ENCODE results near the gene RAX.

The RAX gene

GRCh38 chr18:59249199-59249774, 24.0 kb downstream of the RAX start:
- H3K27ac ChIP-seq: no peak overlapping the region
- CTCF ChIA-PET: interaction anchor here (0.6 to 1.5 kb wide), 13 partner anchors 9 to 1355 kb away, joined by 3 to 29 read pairs (median 4); partner anchors contain the start of gene RAX
- peak; percentile 73 for TF ChIP-seq CTCF (conservative IDR thresholded peaks at IDR 0.05; ENCODE audit: low read depth)
- DNase-seq (ENCODE audit: low spot score): peak; percentile 21
- POLR2A ChIA-PET (ENCODE audit: low non-redundant PET): no interaction called here

GRCh38 chr18:59246796-59247195, 26.5 kb downstream of the RAX start:
- ChIA-PET POLR2A (ENCODE audit: low non-redundant PET) (no interaction called here), CTCF (no interaction called here)
- TF ChIP-seq CTCF (conservative IDR thresholded peaks at IDR 0.05; ENCODE audit: low read depth): no peak
- no peak for DNase-seq (ENCODE audit: low spot score)
- no peak overlapping the region for H3K27ac ChIP-seq

GRCh38 chr18:59242906-59243305, 30.3 kb downstream of the RAX start:
- no peak for DNase-seq (ENCODE audit: low spot score)
- TF ChIP-seq CTCF (conservative IDR thresholded peaks at IDR 0.05; ENCODE audit: low read depth): no peak

GRCh38 chr18:59239642-59240041, 33.6 kb downstream of the RAX start:
- TF ChIP-seq CTCF (conservative IDR thresholded peaks at IDR 0.05; ENCODE audit: low read depth): no peak
- ChIA-PET POLR2A (ENCODE audit: low non-redundant PET) (no interaction called here), CTCF (interaction anchor here (1.1 kb wide), 1 partner anchor 9 kb away, joined by 3 read pairs; no protein-coding TSS in a partner anchor)
- H3K27ac ChIP-seq: no peak overlapping the region
- DNase-seq (ENCODE audit: low spot score): no peak

More at GRCh38 chr18:59242906-59243305, 30.3 kb downstream of the RAX start:
- H3K27ac ChIP-seq: no peak overlapping the region
- POLR2A ChIA-PET (ENCODE audit: low non-redundant PET): no interaction called here
- CTCF ChIA-PET: no interaction called here

- POLR2A ChIA-PET (ENCODE audit: low non-redundant PET): no interaction called here
- H3K27ac ChIP-seq: no peak overlapping the region
- DNase-seq (ENCODE audit: low spot score): no peak
- TF ChIP-seq CTCF (conservative IDR thresholded peaks at IDR 0.05; ENCODE audit: low read depth): no peak
- CTCF ChIA-PET: no interaction called here
Measured at GRCh38 chr18:59238385-59238784, 34.9 kb downstream of the RAX start.

- no peak for DNase-seq (ENCODE audit: low spot score)
Measured at GRCh38 chr18:59233017-59233410, 40.2 kb downstream of the RAX start.

More at GRCh38 chr18:59233017-59233410, 40.2 kb downstream of the RAX start:
- no peak for TF ChIP-seq CTCF (conservative IDR thresholded peaks at IDR 0.05; ENCODE audit: low read depth)
- ChIA-PET CTCF (no interaction called here), POLR2A (ENCODE audit: low non-redundant PET) (no interaction called here)
- no peak overlapping the region for H3K27ac ChIP-seq

Data from RWPE1 (cell line).